Erythroblast (primary cell): ENCODE measurements around the gene NUP54.

ENCODE experiments used
- GATA1 ChIP-seq: IDR thresholded peaks from 2 replicates; pipeline ENCODE4 v1.6.1; 2011; ENCODE audit warnings: low read depth, mild to moderate bottlenecking, control low read depth, low read length, moderate library complexity
- POLR2A ChIP-seq: IDR thresholded peaks from 2 replicates; pipeline ENCODE4 v1.6.1; 2011; ENCODE audit warnings: mild to moderate bottlenecking, low read length

- TF ChIP-seq POLR2A (no peak), GATA1 (no peak)
Observed at GRCh38 chr4:76105652-76106051, 42.5 kb downstream of the NUP54 start.
